GM12878 (cell line): ENCODE data around the gene GPR152. TPM values are rescaled to one million over a fixed set of nuclear protein-coding genes. Genes with fewer than 3 reads are reported as not detected.

Experiments used
- ATAC-seq: fragments of 200-7000 bp; cut with Tn5 transposase; 3 replicates; pipeline ENCODE4 v1.9.1; 2020; ENCODE audit warnings: mild to moderate bottlenecking, moderate library complexity
- BruUV-seq: library from RNA; stranded (reverse); fragments of 400-500 nt; replicated peaks from 2 replicates; lab custom pipeline; 2021; lab: Mats Ljungman, UMichigan
- CTCF ChIA-PET: fragments of 300-600 bp; sonication (Branson Sonifier 250); formaldehyde crosslinking; extraction: SDS; loops from one replicate; lab custom pipeline; 2021; ENCODE audit warnings: inconsistent platforms; lab: Yijun Ruan, JAX
- POLR2A ChIA-PET: fragments of 350-600 bp; formaldehyde crosslinking; extraction: SDS; loops from one replicate; lab custom pipeline; 2021; ENCODE audit warnings: inconsistent platforms; lab: Charles Lee
- RAD21 ChIA-PET: fragments of 300-600 bp; sonication (Branson Sonifier 250); formaldehyde crosslinking; loops from one replicate; lab custom pipeline; 2023; ENCODE audit warnings: antibody characterized with exemption; ENCODE audit not compliant: unreplicated experiment; lab: Charles Lee
- SMC1A ChIA-PET: fragments of 300-600 bp; sonication (Branson Sonifier 250); formaldehyde crosslinking; loops from one replicate; lab custom pipeline; 2023; ENCODE audit not compliant: unreplicated experiment, uncharacterized antibody; lab: Charles Lee
- DNase-seq: peaks from one replicate; pipeline ENCODE4 v3.0.0-alpha.2; 2011; ENCODE audit warnings: low read depth, low spot score
- FAIRE-seq: peaks from 3 replicates; lab custom pipeline; 2011; peaks lifted over from hg19 to GRCh38; lab: Jason Lieb, UNC
- H2AFZ ChIP-seq: 2 replicates; pipeline ENCODE4 v1.6.0; 2011; ENCODE audit warnings: low read depth, low read length, control low read depth; ENCODE audit not compliant: control insufficient read depth
- H3K27ac ChIP-seq: 2 replicates; pipeline ENCODE4 v1.5.1; 2011; ENCODE audit warnings: control low read depth; ENCODE audit not compliant: control insufficient read depth, insufficient read depth
- H3K27me3 ChIP-seq, 2 experiments: replicated peaks in 1 of 2; 2 replicates each; pipeline versions ENCODE4 v1.6.0 to v1.6.1; 2011; ENCODE audit warnings: low read length in 1 of 2; ENCODE audit not compliant: control insufficient read depth in 2 of 2, insufficient read depth in 2 of 2
- H3K36me3 ChIP-seq, 2 experiments: 2 replicates each; pipeline ENCODE4 v1.5.1; 2011; ENCODE audit warnings: low read length in 1 of 2; ENCODE audit not compliant: control insufficient read depth in 2 of 2, insufficient read depth in 2 of 2
- H3K4me1 ChIP-seq: 2 replicates; pipeline ENCODE4 v1.6.1; 2011; ENCODE audit warnings: mild to moderate bottlenecking, low read length, moderate library complexity, mixed read lengths; ENCODE audit not compliant: control insufficient read depth, insufficient read depth
- H3K4me2 ChIP-seq: 2 replicates; pipeline ENCODE4 v1.6.0; 2011; ENCODE audit warnings: control low read depth; ENCODE audit not compliant: control insufficient read depth, insufficient read depth
- H3K4me3 ChIP-seq: fragments of 200-600 bp; sonication (generic); 2 replicates; pipeline ENCODE4 v1.5.1; 2016
- H3K79me2 ChIP-seq: 2 replicates; pipeline ENCODE4 v1.6.0; 2011; ENCODE audit warnings: low read length; ENCODE audit not compliant: control insufficient read depth, insufficient read depth
- H3K9ac ChIP-seq: 2 replicates; pipeline ENCODE4 v1.8.0; 2011; ENCODE audit warnings: low read length, control low read depth, mixed read lengths; ENCODE audit not compliant: control insufficient read depth, insufficient read depth
- H3K9me3 ChIP-seq: replicated peaks from 3 replicates; pipeline ENCODE4 v1.5.1; 2011; ENCODE audit warnings: mild to moderate bottlenecking, low read length; ENCODE audit not compliant: control insufficient read depth, insufficient read depth
- H4K20me1 ChIP-seq: 2 replicates; pipeline ENCODE4 v1.6.0; 2011; ENCODE audit not compliant: control insufficient read depth, insufficient read depth
- EZH2 ChIP-seq: IDR thresholded peaks from 2 replicates; pipeline ENCODE4 v1.6.1; 2012; ENCODE audit warnings: low read depth, mild to moderate bottlenecking, control low read depth, inconsistent platforms, low read length, borderline replicate concordance; ENCODE audit not compliant: control insufficient read depth
- NFYB ChIP-seq: IDR thresholded peaks from 2 replicates; pipeline ENCODE4 v1.6.1; 2011; ENCODE audit warnings: low read depth, mild to moderate bottlenecking, low read length, improper control_type of control experiment, moderate library complexity; ENCODE audit not compliant: insufficient read depth
- PAX5 ChIP-seq: IDR thresholded peaks from 2 replicates; pipeline ENCODE4 v1.6.1; 2011; ENCODE audit warnings: low read depth, low read length, borderline replicate concordance
- POLR2A ChIP-seq: IDR thresholded peaks from 2 replicates; pipeline ENCODE4 v1.6.1; 2011; ENCODE audit warnings: low read depth, mild to moderate bottlenecking, low read length
- STAT1 ChIP-seq: fragments of 450-650 bp; conservative IDR thresholded peaks from 2 replicates; pipeline ENCODE4 v1.6.1; 2014; ENCODE audit warnings: antibody characterized with exemption, mild to moderate bottlenecking
- WGBS: methylation state at CpG from one replicate; pipeline ENCODE4 v1.1.6; 2016; ENCODE audit warnings: low lambda C conversion rate; ENCODE audit not compliant: insufficient replicate concordance, insufficient coverage; ENCODE audit errors: missing lambda C conversion rate; 5-methylcytosine and 5-hydroxymethylcytosine counted together
- in situ Hi-C: fragments of 300-500 bp; cut with MboI; formaldehyde crosslinking; loops from 9 replicates; pipeline ENCODE4 v1.14.3; 2018; ENCODE audit warnings: mixed read lengths
- intact Hi-C: fragments of 100-400 bp; cut with micrococcal nuclease; formaldehyde crosslinking; loops from one replicate; pipeline ENCODE4 v1.14.2; 2022; ENCODE audit not compliant: unreplicated experiment
- polyA plus RNA-seq, 11 experiments: library from polyadenylated mRNA; depleted of rRNA in 4 of 11; unstranded in 6 of 11; stranded (reverse) in 5 of 11; fragments of >200 nt; fragmentation: Nextera tagmentation in 4 of 11; fragmentation: Illumina TruSeq in 1 of 11; extraction: Ambion mirVana in 4 of 11; extraction: Trizol in 1 of 11; gene quantifications; 1 replicate in 1 of 11; 2 replicates in 10 of 11; pipeline versions ENCODE4 v1.2.1 to v1.2.3, GENCODE V29; 2011 to 2016; ENCODE audit warnings: inconsistent platforms in 2 of 11, missing spikeins in 2 of 11, low read depth in 1 of 11
- total RNA-seq, 4 experiments: library from RNA; depleted of rRNA in 3 of 4; stranded (reverse); fragments of >200 nt in 3 of 4; fragmentation: Illumina TruSeq in 1 of 4; extraction: Trizol in 1 of 4; gene quantifications; 2 replicates each; pipeline versions ENCODE4 v1.2.1 to v1.2.3, GENCODE V29; 2013 to 2021
- TF ChIP-seq, protein P1 (sequence below): fragments of 150-350 bp; IDR thresholded peaks from 2 replicates; pipeline ENCODE4 v1.6.1; 2016; ENCODE audit warnings: low read depth, low read length
- TF ChIP-seq, protein P2 (sequence below): fragments of 450-650 bp; IDR thresholded peaks from 2 replicates; pipeline ENCODE4 v1.6.1; 2017; ENCODE audit warnings: low read depth, mild to moderate bottlenecking, moderate library complexity
- TF ChIP-seq, protein P3 (sequence below): IDR thresholded peaks from 2 replicates; pipeline ENCODE4 v1.6.1; 2011; ENCODE audit warnings: borderline replicate concordance, low read depth, mild to moderate bottlenecking, moderate library complexity, mixed read lengths, low read length; ENCODE audit not compliant: insufficient read depth; ENCODE audit errors: extremely low read length

Gene GPR152
- total and polyA plus RNA-seq, 10 of the 15 experiments (the other 5 are each of a cell fraction or from before 2014, with no cell fraction given) = not detected

DNA sequence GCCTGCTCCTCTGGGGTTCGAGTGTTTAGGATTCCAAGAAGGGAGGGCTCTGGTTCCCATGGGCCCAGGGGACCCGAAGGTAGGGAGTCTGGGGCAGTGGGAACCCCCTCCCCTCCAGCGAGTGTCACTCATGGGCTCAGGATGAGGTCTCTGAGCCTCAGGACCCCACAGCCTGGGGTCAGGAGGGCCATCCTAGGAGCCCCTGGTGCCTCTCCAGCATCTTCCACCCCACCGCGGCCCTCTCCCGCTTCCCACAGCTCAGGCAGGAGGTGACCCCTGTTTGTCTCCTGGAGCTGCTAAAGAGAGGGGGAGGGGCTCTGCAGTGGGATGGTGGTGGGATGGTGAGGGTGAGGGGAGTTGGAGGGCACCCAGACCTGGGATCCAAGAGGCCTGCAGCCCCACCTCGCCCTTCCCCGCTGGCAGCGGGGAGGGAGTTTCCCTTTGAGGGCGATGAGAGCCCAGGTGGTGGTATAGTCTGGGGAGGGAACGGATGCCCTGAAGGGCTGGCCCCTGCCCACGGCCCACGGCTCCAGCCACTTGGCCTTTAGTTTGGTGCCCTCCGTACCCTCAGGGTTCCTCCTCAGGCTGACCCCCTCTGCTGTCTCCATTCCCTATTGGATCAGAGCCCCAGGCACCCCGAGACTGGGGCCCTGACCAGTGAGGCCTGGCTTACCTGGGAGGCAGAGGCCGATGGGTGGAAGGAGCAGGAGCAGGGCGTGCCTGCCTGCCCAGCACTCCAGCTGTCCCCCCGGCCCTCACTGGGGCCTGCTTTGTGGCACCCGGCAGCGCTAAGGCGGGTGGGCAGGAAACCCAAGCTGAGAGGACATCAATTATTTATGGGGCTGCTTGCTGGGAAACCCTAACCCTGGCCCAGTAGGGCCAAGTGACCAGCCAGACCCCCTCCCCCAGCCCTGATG lies 1.5 kb upstream of the GPR152 start:
- TF ChIP-seq PAX5 = no peak
- TF ChIP-seq, protein P1, sequence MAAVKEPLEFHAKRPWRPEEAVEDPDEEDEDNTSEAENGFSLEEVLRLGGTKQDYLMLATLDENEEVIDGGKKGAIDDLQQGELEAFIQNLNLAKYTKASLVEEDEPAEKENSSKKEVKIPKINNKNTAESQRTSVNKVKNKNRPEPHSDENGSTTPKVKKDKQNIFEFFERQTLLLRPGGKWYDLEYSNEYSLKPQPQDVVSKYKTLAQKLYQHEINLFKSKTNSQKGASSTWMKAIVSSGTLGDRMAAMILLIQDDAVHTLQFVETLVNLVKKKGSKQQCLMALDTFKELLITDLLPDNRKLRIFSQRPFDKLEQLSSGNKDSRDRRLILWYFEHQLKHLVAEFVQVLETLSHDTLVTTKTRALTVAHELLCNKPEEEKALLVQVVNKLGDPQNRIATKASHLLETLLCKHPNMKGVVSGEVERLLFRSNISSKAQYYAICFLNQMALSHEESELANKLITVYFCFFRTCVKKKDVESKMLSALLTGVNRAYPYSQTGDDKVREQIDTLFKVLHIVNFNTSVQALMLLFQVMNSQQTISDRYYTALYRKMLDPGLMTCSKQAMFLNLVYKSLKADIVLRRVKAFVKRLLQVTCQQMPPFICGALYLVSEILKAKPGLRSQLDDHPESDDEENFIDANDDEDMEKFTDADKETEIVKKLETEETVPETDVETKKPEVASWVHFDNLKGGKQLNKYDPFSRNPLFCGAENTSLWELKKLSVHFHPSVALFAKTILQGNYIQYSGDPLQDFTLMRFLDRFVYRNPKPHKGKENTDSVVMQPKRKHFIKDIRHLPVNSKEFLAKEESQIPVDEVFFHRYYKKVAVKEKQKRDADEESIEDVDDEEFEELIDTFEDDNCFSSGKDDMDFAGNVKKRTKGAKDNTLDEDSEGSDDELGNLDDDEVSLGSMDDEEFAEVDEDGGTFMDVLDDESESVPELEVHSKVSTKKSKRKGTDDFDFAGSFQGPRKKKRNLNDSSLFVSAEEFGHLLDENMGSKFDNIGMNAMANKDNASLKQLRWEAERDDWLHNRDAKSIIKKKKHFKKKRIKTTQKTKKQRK = no peak
- TF ChIP-seq, protein P2, sequence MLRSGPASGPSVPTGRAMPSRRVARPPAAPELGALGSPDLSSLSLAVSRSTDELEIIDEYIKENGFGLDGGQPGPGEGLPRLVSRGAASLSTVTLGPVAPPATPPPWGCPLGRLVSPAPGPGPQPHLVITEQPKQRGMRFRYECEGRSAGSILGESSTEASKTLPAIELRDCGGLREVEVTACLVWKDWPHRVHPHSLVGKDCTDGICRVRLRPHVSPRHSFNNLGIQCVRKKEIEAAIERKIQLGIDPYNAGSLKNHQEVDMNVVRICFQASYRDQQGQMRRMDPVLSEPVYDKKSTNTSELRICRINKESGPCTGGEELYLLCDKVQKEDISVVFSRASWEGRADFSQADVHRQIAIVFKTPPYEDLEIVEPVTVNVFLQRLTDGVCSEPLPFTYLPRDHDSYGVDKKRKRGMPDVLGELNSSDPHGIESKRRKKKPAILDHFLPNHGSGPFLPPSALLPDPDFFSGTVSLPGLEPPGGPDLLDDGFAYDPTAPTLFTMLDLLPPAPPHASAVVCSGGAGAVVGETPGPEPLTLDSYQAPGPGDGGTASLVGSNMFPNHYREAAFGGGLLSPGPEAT = no peak
- TF ChIP-seq POLR2A = 0 out of 2 replicates have a peak, but pooled peaks have one; percentile 6
- TF ChIP-seq STAT1 = no peak
- TF ChIP-seq, protein P3, sequence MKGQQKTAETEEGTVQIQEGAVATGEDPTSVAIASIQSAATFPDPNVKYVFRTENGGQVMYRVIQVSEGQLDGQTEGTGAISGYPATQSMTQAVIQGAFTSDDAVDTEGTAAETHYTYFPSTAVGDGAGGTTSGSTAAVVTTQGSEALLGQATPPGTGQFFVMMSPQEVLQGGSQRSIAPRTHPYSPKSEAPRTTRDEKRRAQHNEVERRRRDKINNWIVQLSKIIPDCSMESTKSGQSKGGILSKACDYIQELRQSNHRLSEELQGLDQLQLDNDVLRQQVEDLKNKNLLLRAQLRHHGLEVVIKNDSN = no peak
- TF ChIP-seq EZH2 = no peak
- no peak for TF ChIP-seq NFYB
- TF ChIP-seq, all 136 proteins: peak for 1
- intact Hi-C loops = no loop called here
- no peak overlapping the region for H2AFZ ChIP-seq
- H3K4me3 ChIP-seq = no peak overlapping the region
- CTCF ChIA-PET = no interaction called here
- 65% methylated on average over 21 of the region's 21 CpGs for WGBS
- POLR2A ChIA-PET = no interaction called here
- H4K20me1 ChIP-seq = no peaks in the 10 kb centered on the region
- H3K36me3 ChIP-seq = no peaks in the 10 kb centered on the region
- BruUV-seq = no TSS peak
- no peak for FAIRE-seq
- no peak for DNase-seq
- H3K79me2 ChIP-seq = no peaks in the 10 kb centered on the region
- H3K27me3 ChIP-seq = no peaks in the 10 kb centered on the region
- H3K9ac ChIP-seq = no peak overlapping the region
- in situ Hi-C loops = no loop called here
- H3K9me3 ChIP-seq = no peaks in the 10 kb centered on the region
- H3K27ac ChIP-seq = no peak overlapping the region
- no peak for ATAC-seq
- SMC1A ChIA-PET = no interaction called here
- H3K4me2 ChIP-seq = no peak overlapping the region
- RAD21 ChIA-PET = no interaction called here
- H3K4me1 ChIP-seq = peaks cover 6% of the 10 kb centered on the region
